Measurements from ENCODE around the gene ZDHHC19. TPM values are rescaled to one million over a fixed set of nuclear protein-coding genes. Genes with fewer than 3 reads are reported as not detected.
A peak's percentile ranks its signal among the peaks of the same experiment; 100 is the strongest.

Gene ZDHHC19
- total and polyA plus RNA-seq, 10 donors, result 0.79 to 44.6 (median 7.1) TPM

DNA sequence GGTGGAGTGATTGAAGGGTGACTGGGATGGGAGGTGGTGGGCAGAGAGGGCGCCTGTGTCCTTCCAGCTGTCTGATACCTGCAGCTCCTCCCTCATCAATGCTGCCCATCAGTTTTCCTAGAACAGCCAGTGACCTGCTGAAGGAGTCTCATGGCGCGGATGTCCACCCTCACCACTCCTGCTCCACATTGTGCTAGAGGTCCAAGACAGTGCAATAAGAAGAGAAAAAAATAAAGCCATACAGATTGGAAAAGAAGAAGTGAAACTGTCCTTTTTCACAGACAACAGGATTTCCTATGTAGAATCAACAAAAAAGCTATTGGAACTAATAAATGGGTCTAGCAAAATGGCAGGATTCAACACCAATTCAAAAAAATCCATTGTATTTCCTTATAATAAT lies 7.4 kb downstream of the ZDHHC19 start:
- intact Hi-C loops (cut with DNase I; ENCODE audit: low total_unique reads), result no loop called here
- WGBS, 5 donors, result 79 to 92% (median 87%) methylated on average over 3 of the region's 3 CpGs
- TF ChIP-seq POLR2A (IDR thresholded peaks at IDR 0.05) (no peak), POLR2AphosphoS5 (IDR thresholded peaks at IDR 0.05) (no peak)
- TF ChIP-seq, protein P1, sequence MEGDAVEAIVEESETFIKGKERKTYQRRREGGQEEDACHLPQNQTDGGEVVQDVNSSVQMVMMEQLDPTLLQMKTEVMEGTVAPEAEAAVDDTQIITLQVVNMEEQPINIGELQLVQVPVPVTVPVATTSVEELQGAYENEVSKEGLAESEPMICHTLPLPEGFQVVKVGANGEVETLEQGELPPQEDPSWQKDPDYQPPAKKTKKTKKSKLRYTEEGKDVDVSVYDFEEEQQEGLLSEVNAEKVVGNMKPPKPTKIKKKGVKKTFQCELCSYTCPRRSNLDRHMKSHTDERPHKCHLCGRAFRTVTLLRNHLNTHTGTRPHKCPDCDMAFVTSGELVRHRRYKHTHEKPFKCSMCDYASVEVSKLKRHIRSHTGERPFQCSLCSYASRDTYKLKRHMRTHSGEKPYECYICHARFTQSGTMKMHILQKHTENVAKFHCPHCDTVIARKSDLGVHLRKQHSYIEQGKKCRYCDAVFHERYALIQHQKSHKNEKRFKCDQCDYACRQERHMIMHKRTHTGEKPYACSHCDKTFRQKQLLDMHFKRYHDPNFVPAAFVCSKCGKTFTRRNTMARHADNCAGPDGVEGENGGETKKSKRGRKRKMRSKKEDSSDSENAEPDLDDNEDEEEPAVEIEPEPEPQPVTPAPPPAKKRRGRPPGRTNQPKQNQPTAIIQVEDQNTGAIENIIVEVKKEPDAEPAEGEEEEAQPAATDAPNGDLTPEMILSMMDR (IDR thresholded peaks at IDR 0.05 in 8 of 11, conservative IDR thresholded peaks at IDR 0.05 in 3 of 11), result no peak

GRCh38 chr3:196202516-196202970 lies 8.7 kb downstream of the ZDHHC19 start:
- Histone ChIP-seq H3K27me3 (replicated peaks in 1 of 7) (peaks cover 0 to 5% (median 0%) of the 10 kb centered on the region in 7 donors), H3K27ac (peak overlapping the region in 4 of 8 donors; percentile 64 to 79 (median 76)), H3K4me1 (peaks cover 0 to 46% (median 21%) of the 10 kb centered on the region in 6 donors), H3K36me3 (no peaks in the 10 kb centered on the region), H3K9me3 (no peaks in the 10 kb centered on the region), H3K4me3 (peak overlapping the region in 1 of 8 donors; percentile 38)
- TF ChIP-seq, protein P1 (IDR thresholded peaks at IDR 0.05 in 8 of 11, conservative IDR thresholded peaks at IDR 0.05 in 3 of 11), result no peak
- TF ChIP-seq POLR2AphosphoS5 (IDR thresholded peaks at IDR 0.05), result peak; percentile 27 to 78 (median 39)
- intact Hi-C loops (cut with DNase I; ENCODE audit: low total_unique reads), result no loop called here
- 32 to 77% (median 55%) methylated on average over 21 of the region's 21 CpGs for WGBS, 5 donors
- peak; percentile 90 for DNase-seq

More for the DNA sequence above, 7.4 kb downstream of the ZDHHC19 start:
- no peaks in the 10 kb centered on the region for H3K36me3 ChIP-seq
- no peak for DNase-seq
- peaks cover 0 to 58% (median 28%) of the 10 kb centered on the region in 6 donors for H3K4me1 ChIP-seq
- no peak overlapping the region for H3K4me3 ChIP-seq
- H3K27ac ChIP-seq, result peak overlapping the region in 2 of 8 donors; percentile 77 to 79
- H3K27me3 ChIP-seq (replicated peaks in 1 of 7), result peaks cover 0 to 8% (median 0%) of the 10 kb centered on the region in 7 donors
- H3K9me3 ChIP-seq, result no peaks in the 10 kb centered on the region

DNA sequence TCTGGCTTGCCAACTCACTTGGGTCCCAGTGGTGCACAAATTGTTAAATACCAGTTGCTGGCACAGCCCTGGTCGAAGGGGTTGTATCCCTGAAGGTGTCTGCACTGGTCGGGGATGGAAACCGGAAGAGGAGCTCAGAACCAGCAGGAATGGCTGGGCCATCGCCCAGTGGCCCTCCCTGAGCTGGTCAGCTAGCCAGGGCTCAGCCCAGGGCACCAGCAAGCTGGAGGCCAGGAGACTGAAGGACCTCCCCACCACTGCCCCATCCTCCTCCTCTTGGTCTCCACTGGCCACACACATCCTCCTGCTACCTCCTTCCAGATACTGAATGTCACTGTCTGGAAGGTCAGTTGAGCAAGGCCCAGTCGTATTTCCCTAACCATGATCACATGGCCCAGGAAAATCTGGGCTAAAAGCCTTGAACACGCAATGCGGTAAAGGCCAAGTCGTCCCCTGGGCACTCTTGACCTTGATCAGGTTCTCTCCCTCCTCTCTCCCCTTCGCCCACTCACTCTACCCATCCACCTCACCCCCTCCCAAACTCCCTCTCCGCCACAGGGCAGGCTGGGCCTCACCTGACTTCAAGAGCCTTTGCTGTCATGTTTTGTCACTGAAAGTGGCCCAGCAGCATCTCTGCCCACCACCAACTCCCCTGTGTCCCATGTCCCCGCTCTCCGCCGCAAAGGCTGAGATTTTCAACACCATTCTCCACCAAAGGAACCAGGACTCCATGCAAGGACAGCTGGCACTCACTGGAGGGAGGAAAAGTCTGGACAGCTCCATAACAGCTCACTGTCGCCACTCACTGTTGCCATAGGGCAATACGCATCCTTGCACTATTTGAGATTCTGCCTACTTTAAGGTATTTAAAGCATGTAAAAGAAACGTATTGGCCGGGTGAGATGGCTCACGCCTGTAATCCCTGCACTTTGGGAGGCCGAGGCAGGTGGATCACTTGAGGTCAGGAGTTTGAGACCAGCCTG lies 12.1 kb downstream of the ZDHHC19 start:
- WGBS, 5 donors, result 78 to 90% (median 85%) methylated on average over 17 to 19 of the region's 19 CpGs
- no peak overlapping the region for H3K27ac ChIP-seq
- intact Hi-C loops (cut with DNase I; ENCODE audit: low total_unique reads), result no loop called here
- no peaks in the 10 kb centered on the region for H3K9me3 ChIP-seq
- peak; percentile 64 for DNase-seq
- H3K27me3 ChIP-seq (replicated peaks in 1 of 7), result no peaks in the 10 kb centered on the region
- TF ChIP-seq, protein P1 (IDR thresholded peaks at IDR 0.05 in 8 of 11, conservative IDR thresholded peaks at IDR 0.05 in 3 of 11), result no peak
- TF ChIP-seq POLR2AphosphoS5 (IDR thresholded peaks at IDR 0.05) (no peak), POLR2A (IDR thresholded peaks at IDR 0.05) (no peak)
- H3K4me1 ChIP-seq, result peaks cover 0 to 51% (median 26%) of the 10 kb centered on the region in 6 donors
- H3K36me3 ChIP-seq, result no peaks in the 10 kb centered on the region
- no peak overlapping the region for H3K4me3 ChIP-seq
